Parathyroid adenoma (tissue), 2 donors: Measurements from ENCODE around the gene SCN1B.
"Not testable (repeated sequence)": the region's sequence is repeated elsewhere in the genome, so short reads cannot be mapped to it uniquely, and the experiment has no call there.

Source experiments
- H2AFZ ChIP-seq: fragments of 300-600 bp; sonication (generic); one replicate; pipeline ENCODE4 v1.7.0; 2017; ENCODE audit warnings: antibody characterized with exemption, mild to moderate bottlenecking
- H3K27ac ChIP-seq: fragments of 300-600 bp; sonication (generic); one replicate; pipeline ENCODE4 v1.7.0; 2017
- H3K27me3 ChIP-seq: fragments of 300-600 bp; sonication (generic); one replicate; pipeline ENCODE4 v1.7.0; 2017; ENCODE audit warnings: low read length; ENCODE audit not compliant: control insufficient read depth, insufficient read depth
- H3K36me3 ChIP-seq: fragments of 300-600 bp; sonication (generic); one replicate; pipeline ENCODE4 v1.7.0; 2017; ENCODE audit warnings: low read length; ENCODE audit not compliant: control insufficient read depth, insufficient read depth
- H3K4me1 ChIP-seq: fragments of 300-600 bp; sonication (generic); one replicate; pipeline ENCODE4 v1.7.0; 2017; ENCODE audit warnings: control low read depth
- H3K4me2 ChIP-seq: fragments of 300-600 bp; sonication (generic); one replicate; pipeline ENCODE4 v1.7.0; 2017; ENCODE audit warnings: low read length
- H3K4me3 ChIP-seq: fragments of 300-600 bp; sonication (generic); one replicate; pipeline ENCODE4 v1.7.0; 2017; ENCODE audit warnings: low read depth, low read length
- H3K79me2 ChIP-seq: fragments of 300-600 bp; sonication (generic); one replicate; pipeline ENCODE4 v1.7.0; 2017; ENCODE audit warnings: control low read depth
- H3K9ac ChIP-seq: fragments of 300-600 bp; sonication (generic); one replicate; pipeline ENCODE4 v1.7.0; 2017; ENCODE audit warnings: mild to moderate bottlenecking
- H3K9me3 ChIP-seq: fragments of 300-600 bp; sonication (generic); one replicate; pipeline ENCODE4 v1.7.0; 2017; ENCODE audit warnings: low read length; ENCODE audit not compliant: control insufficient read depth
- CTCF ChIP-seq: fragments of 300-600 bp; sonication (generic); IDR thresholded peaks from one replicate; pipeline ENCODE4 v1.7.0; 2017; ENCODE audit warnings: antibody characterized with exemption, mild to moderate bottlenecking
- donor health status: primary hyperparathyroidism.

Gene SCN1B

GRCh38 chr19:35011091-35011689 lies 19.1 kb upstream of the SCN1B start:
- Histone ChIP-seq H3K79me2 (peaks cover 5% of the 10 kb centered on the region), H3K36me3 (no peaks in the 10 kb centered on the region), H3K9ac (no peak overlapping the region), H3K9me3 (no peaks in the 10 kb centered on the region), H3K4me2 (no peak overlapping the region), H3K27me3 (no peaks in the 10 kb centered on the region), H3K27ac (no peak overlapping the region), H3K4me3 (no peak overlapping the region), H2AFZ (no peak overlapping the region), H3K4me1 (no peaks in the 10 kb centered on the region)
- no peak for TF ChIP-seq CTCF

- no peaks in the 10 kb centered on the region for H3K9me3 ChIP-seq
- no peaks in the 10 kb centered on the region for H3K36me3 ChIP-seq
- no peak overlapping the region for H3K4me3 ChIP-seq
- TF ChIP-seq CTCF: no peak
- H3K4me1 ChIP-seq: no peaks in the 10 kb centered on the region
- H3K27me3 ChIP-seq: no peaks in the 10 kb centered on the region
- H2AFZ ChIP-seq: no peak overlapping the region
- no peak overlapping the region for H3K27ac ChIP-seq
- peaks cover 5% of the 10 kb centered on the region for H3K79me2 ChIP-seq
- H3K9ac ChIP-seq: no peak overlapping the region
- no peak overlapping the region for H3K4me2 ChIP-seq
Measured at GRCh38 chr19:35011737-35012682, 18.3 kb upstream of the SCN1B start.

GRCh38 chr19:35013041-35013819 lies 17.0 kb upstream of the SCN1B start:
- Histone ChIP-seq H3K27ac (no peak overlapping the region), H3K4me1 (no peaks in the 10 kb centered on the region), H3K9me3 (no peaks in the 10 kb centered on the region), H3K4me2 (no peak overlapping the region), H3K4me3 (no peak overlapping the region), H2AFZ (no peak overlapping the region), H3K27me3 (no peaks in the 10 kb centered on the region), H3K79me2 (peaks cover 5% of the 10 kb centered on the region), H3K9ac (no peak overlapping the region), H3K36me3 (no peaks in the 10 kb centered on the region)
- TF ChIP-seq CTCF: peak; percentile 99

- no peaks in the 10 kb centered on the region for H3K27me3 ChIP-seq
- H3K27ac ChIP-seq: no peak overlapping the region
- TF ChIP-seq CTCF: no peak
- no peak overlapping the region for H3K9ac ChIP-seq
- H3K79me2 ChIP-seq: peaks cover 5% of the 10 kb centered on the region
- no peak overlapping the region for H2AFZ ChIP-seq
- no peaks in the 10 kb centered on the region for H3K36me3 ChIP-seq
- H3K4me1 ChIP-seq: no peaks in the 10 kb centered on the region
- no peak overlapping the region for H3K4me2 ChIP-seq
- no peaks in the 10 kb centered on the region for H3K9me3 ChIP-seq
- H3K4me3 ChIP-seq: no peak overlapping the region
Measured at GRCh38 chr19:35013820-35014754, 16.2 kb upstream of the SCN1B start.

GRCh38 chr19:35014774-35015173 lies 15.5 kb upstream of the SCN1B start:
- not testable (repeated sequence) for H3K4me1 ChIP-seq, H3K36me3 ChIP-seq, H3K27ac ChIP-seq

More at GRCh38 chr19:35014774-35015173, 15.5 kb upstream of the SCN1B start:
- H3K27me3 ChIP-seq, H3K9me3 ChIP-seq, H2AFZ ChIP-seq, H3K4me3 ChIP-seq, H3K79me2 ChIP-seq, H3K4me2 ChIP-seq, H3K9ac ChIP-seq: not testable (repeated sequence)
